Sciatic nerve (tissue), 2 donors: ENCODE results near the gene SLC47A2. TPM values are rescaled to one million over a fixed set of nuclear protein-coding genes. Genes with fewer than 3 reads are reported as not detected.
"Not testable (repeated sequence)": the region's sequence is repeated elsewhere in the genome, so short reads cannot be mapped to it uniquely, and the experiment has no call there.

Experiments used
- ATAC-seq: fragments of 200-7000 bp; cut with Tn5 transposase; one replicate; pipeline ENCODE4 v1.9.1; 2020; ENCODE audit warnings: mild to moderate bottlenecking, moderate library complexity
- DNase-seq: peaks from one replicate; pipeline ENCODE4 v3.0.0-alpha.2; 2020; ENCODE audit warnings: low spot score
- intact Hi-C: fragments of 100-400 bp; cut with DNase I; formaldehyde crosslinking; loops from one replicate; pipeline ENCODE4 v1.14.2; 2022
- total RNA-seq: library from RNA; stranded (reverse); fragmentation: NEBNext Ultra II Directional; extraction: Animal tissue kit (Norgen Biotek cat#: 25700); gene quantifications from one replicate; pipeline ENCODE4 v1.2.1, GENCODE V29; 2021
- donor health status: DM: no; HTN: no; CAD: no.
- donor health status: DM: no; HTN: no; CAD: no.

Gene SLC47A2
- total RNA-seq: not detected

- intact Hi-C loops: no loop called here
- DNase-seq: no peak
- ATAC-seq: no peak
Observed at GRCh38 chr17:19716108-19717030, at the start of gene SLC47A2. TSS of gene SLC47A2 (minus strand) at chr17:19716584. CDS start at chr17:19716555, 29 bp downstream.

GRCh38 chr17:19766016-19766415 lies 49.6 kb upstream of the SLC47A2 start:
- DNase-seq (no peak), ATAC-seq (peak; percentile 2)
- intact Hi-C loops: no loop called here

GRCh38 chr17:19763991-19764390 lies 47.6 kb upstream of the SLC47A2 start:
- DNase-seq, ATAC-seq: not testable (repeated sequence)
- intact Hi-C loops: loop anchor here (2.0 kb wide), 1 partner anchor 249 kb away; no protein-coding TSS in a partner anchor

GRCh38 chr17:19763416-19763815 lies 47.0 kb upstream of the SLC47A2 start:
- no peak for ATAC-seq
- no peak for DNase-seq
- intact Hi-C loops: no loop called here

- intact Hi-C loops: no loop called here
- peak; percentile 89 for DNase-seq
- peak; percentile 57 for ATAC-seq
Observed at GRCh38 chr17:19762515-19762961, 46.2 kb upstream of the SLC47A2 start.

- no peak for ATAC-seq
- DNase-seq: no peak
- intact Hi-C loops: no loop called here
Observed at GRCh38 chr17:19760746-19761145, 44.4 kb upstream of the SLC47A2 start.

GRCh38 chr17:19759568-19760549 lies 43.5 kb upstream of the SLC47A2 start:
- ATAC-seq (no peak), DNase-seq (no peak)
- intact Hi-C loops: no loop called here

- no peak for DNase-seq
- no peak for ATAC-seq
- intact Hi-C loops: no loop called here
Observed at GRCh38 chr17:19757536-19758180, 41.3 kb upstream of the SLC47A2 start.

GRCh38 chr17:19756546-19756945 lies 40.2 kb upstream of the SLC47A2 start:
- no peak for ATAC-seq
- intact Hi-C loops: no loop called here
- DNase-seq: no peak

- intact Hi-C loops: no loop called here
- ATAC-seq (no peak), DNase-seq (no peak)
Observed at GRCh38 chr17:19755821-19756510, 39.6 kb upstream of the SLC47A2 start.

GRCh38 chr17:19755392-19755791 lies 39.0 kb upstream of the SLC47A2 start:
- intact Hi-C loops: no loop called here
- ATAC-seq (no peak), DNase-seq (no peak)

- intact Hi-C loops: no loop called here
- DNase-seq (peak; percentile 56), ATAC-seq (peak; percentile 47)
Observed at GRCh38 chr17:19753661-19754463, 37.5 kb upstream of the SLC47A2 start.

- DNase-seq: peak; percentile 63
- intact Hi-C loops: no loop called here
- peak; percentile 70 for ATAC-seq
Observed at GRCh38 chr17:19753051-19753509, 36.7 kb upstream of the SLC47A2 start.

- no peak for DNase-seq
- no peak for ATAC-seq
Observed at GRCh38 chr17:19752216-19753050, 36.0 kb upstream of the SLC47A2 start.

GRCh38 chr17:19750835-19751234 lies 34.5 kb upstream of the SLC47A2 start:
- intact Hi-C loops: no loop called here
- DNase-seq (no peak), ATAC-seq (no peak)

More at GRCh38 chr17:19752216-19753050, 36.0 kb upstream of the SLC47A2 start:
- intact Hi-C loops: no loop called here

GRCh38 chr17:19750020-19750572 lies 33.7 kb upstream of the SLC47A2 start:
- no peak for ATAC-seq
- DNase-seq: no peak
- intact Hi-C loops: no loop called here
